Stimulated activated CD8-positive, alpha-beta memory T cell treated with anti-CD3 and anti-CD28 coated beads, Interleukin-4, amount 100 ng/mL, for 24 hours (primary cell): ENCODE data around the gene IFNA21.
"Not testable (repeated sequence)": the region's sequence is repeated elsewhere in the genome, so short reads cannot be mapped to it uniquely, and the experiment has no call there.

Source experiments
- DNase-seq: peaks from one replicate; pipeline ENCODE4 v3.0.0-alpha.2; 2020; ENCODE audit warnings: low read depth

Gene IFNA21

GRCh38 chr9:21141427-21141882 is 25.0 kb downstream of the IFNA21 start, which contains the start of gene IFNW1:
TSS of gene IFNW1 (minus strand) at chr9:21141832. CDS start at chr9:21141570, 262 bp downstream.
- DNase-seq = no peak

- DNase-seq = no peak
Measured at GRCh38 chr9:21137020-21137419, 29.4 kb downstream of the IFNA21 start.

GRCh38 chr9:21135736-21136135 is 30.7 kb downstream of the IFNA21 start:
- no peak for DNase-seq

GRCh38 chr9:21128186-21128585 is 38.3 kb downstream of the IFNA21 start:
- not testable (repeated sequence) for DNase-seq

GRCh38 chr9:21121595-21122251 is 44.7 kb downstream of the IFNA21 start:
- no peak for DNase-seq

- DNase-seq = no peak
Measured at GRCh38 chr9:21121079-21121478, 45.4 kb downstream of the IFNA21 start.

GRCh38 chr9:21119093-21119770 is 47.2 kb downstream of the IFNA21 start:
- DNase-seq = no peak
